NB4 (cell line): ENCODE data around the gene MTHFD1.

Source experiments
- POLR2A ChIP-seq: IDR thresholded peaks from 2 replicates; pipeline ENCODE4 v1.6.1; 2011; ENCODE audit warnings: mild to moderate bottlenecking; ENCODE audit not compliant: insufficient read length; ENCODE audit errors: extremely low read depth
- TF ChIP-seq, protein P1 (sequence below): IDR thresholded peaks from one replicate; pipeline ENCODE4 v1.5.1; 2012; ENCODE audit warnings: low read depth, low read length
- TF ChIP-seq, protein P2 (sequence below): IDR thresholded peaks from 2 replicates; pipeline ENCODE4 v1.6.1; 2011; ENCODE audit warnings: low read depth, low read length

- TF ChIP-seq, protein P1, sequence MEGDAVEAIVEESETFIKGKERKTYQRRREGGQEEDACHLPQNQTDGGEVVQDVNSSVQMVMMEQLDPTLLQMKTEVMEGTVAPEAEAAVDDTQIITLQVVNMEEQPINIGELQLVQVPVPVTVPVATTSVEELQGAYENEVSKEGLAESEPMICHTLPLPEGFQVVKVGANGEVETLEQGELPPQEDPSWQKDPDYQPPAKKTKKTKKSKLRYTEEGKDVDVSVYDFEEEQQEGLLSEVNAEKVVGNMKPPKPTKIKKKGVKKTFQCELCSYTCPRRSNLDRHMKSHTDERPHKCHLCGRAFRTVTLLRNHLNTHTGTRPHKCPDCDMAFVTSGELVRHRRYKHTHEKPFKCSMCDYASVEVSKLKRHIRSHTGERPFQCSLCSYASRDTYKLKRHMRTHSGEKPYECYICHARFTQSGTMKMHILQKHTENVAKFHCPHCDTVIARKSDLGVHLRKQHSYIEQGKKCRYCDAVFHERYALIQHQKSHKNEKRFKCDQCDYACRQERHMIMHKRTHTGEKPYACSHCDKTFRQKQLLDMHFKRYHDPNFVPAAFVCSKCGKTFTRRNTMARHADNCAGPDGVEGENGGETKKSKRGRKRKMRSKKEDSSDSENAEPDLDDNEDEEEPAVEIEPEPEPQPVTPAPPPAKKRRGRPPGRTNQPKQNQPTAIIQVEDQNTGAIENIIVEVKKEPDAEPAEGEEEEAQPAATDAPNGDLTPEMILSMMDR = no peak
- no peak for TF ChIP-seq POLR2A
- TF ChIP-seq, protein P2, sequence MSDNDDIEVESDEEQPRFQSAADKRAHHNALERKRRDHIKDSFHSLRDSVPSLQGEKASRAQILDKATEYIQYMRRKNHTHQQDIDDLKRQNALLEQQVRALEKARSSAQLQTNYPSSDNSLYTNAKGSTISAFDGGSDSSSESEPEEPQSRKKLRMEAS = no peak
Measured at GRCh38 chr14:64369201-64369600, 19.0 kb upstream of the MTHFD1 start.
